DOHH2 (cell line): ENCODE data around the gene TNFRSF12A.

Experiments used
- CTCF ChIP-seq: fragments of 200-600 bp; sonication (generic); IDR thresholded peaks from one replicate; pipeline ENCODE4 v1.5.1; 2014; ENCODE audit warnings: antibody characterized with exemption, mild to moderate bottlenecking, low read depth, low read length; ENCODE audit not compliant: poor library complexity, severe bottlenecking
- EZH2phosphoT487 ChIP-seq: fragments of 200-600 bp; sonication (generic); IDR thresholded peaks from 2 replicates; pipeline ENCODE4 v1.6.1; 2017; ENCODE audit warnings: borderline replicate concordance, mild to moderate bottlenecking, antibody characterized with exemption, low read length, moderate library complexity, mixed read lengths

- TF ChIP-seq CTCF (no peak), EZH2phosphoT487 (no peak)
Measured at GRCh38 chr16:2987286-2987685, 32.9 kb upstream of the TNFRSF12A start.
